Measurements from ENCODE around the gene PRXL2B.
"Not testable (repeated sequence)": the region's sequence is repeated elsewhere in the genome, so short reads cannot be mapped to it uniquely, and the experiment has no call there.

PRXL2B gene

GRCh38 chr1:2586154-2587070 lies at the start of gene PRXL2B:
Gene PRXL2B (plus strand): TSS chr1:2586777. CDS start chr1:2586886, 109 bp downstream.
- peak; percentile 97 for DNase-seq (ENCODE audit: low read depth)

- no peak for DNase-seq (ENCODE audit: low read depth)
Observed at GRCh38 chr1:2537784-2538115, 48.8 kb upstream of the PRXL2B start.

GRCh38 chr1:2538376-2538775 lies 48.2 kb upstream of the PRXL2B start:
- no peak for DNase-seq (ENCODE audit: low read depth)

- no peak for DNase-seq (ENCODE audit: low read depth)
Observed at GRCh38 chr1:2538872-2539271, 47.7 kb upstream of the PRXL2B start.

- DNase-seq (ENCODE audit: low read depth): no peak
Observed at GRCh38 chr1:2539312-2539907, 47.2 kb upstream of the PRXL2B start.

- DNase-seq (ENCODE audit: low read depth): no peak
Observed at GRCh38 chr1:2540816-2541492, 45.6 kb upstream of the PRXL2B start.

GRCh38 chr1:2541619-2542245 lies 44.8 kb upstream of the PRXL2B start:
- DNase-seq (ENCODE audit: low read depth): no peak

- no peak for DNase-seq (ENCODE audit: low read depth)
Observed at GRCh38 chr1:2542246-2542915, 44.2 kb upstream of the PRXL2B start.

- peak; percentile 45 for DNase-seq (ENCODE audit: low read depth)
Observed at GRCh38 chr1:2543543-2544092, 43.0 kb upstream of the PRXL2B start.

- DNase-seq (ENCODE audit: low read depth): no peak
Observed at GRCh38 chr1:2544093-2544874, 42.3 kb upstream of the PRXL2B start.

GRCh38 chr1:2544875-2545640 lies 41.5 kb upstream of the PRXL2B start:
- no peak for DNase-seq (ENCODE audit: low read depth)

- peak; percentile 80 for DNase-seq (ENCODE audit: low read depth)
Observed at GRCh38 chr1:2545754-2546514, 40.6 kb upstream of the PRXL2B start.

GRCh38 chr1:2546515-2547209 lies 39.9 kb upstream of the PRXL2B start:
- DNase-seq (ENCODE audit: low read depth): peak; percentile 84

- no peak for DNase-seq (ENCODE audit: low read depth)
Observed at GRCh38 chr1:2547210-2548067, 39.1 kb upstream of the PRXL2B start.

- DNase-seq (ENCODE audit: low read depth): peak; percentile 69
Observed at GRCh38 chr1:2548068-2548589, 38.4 kb upstream of the PRXL2B start.

- DNase-seq (ENCODE audit: low read depth): not testable (repeated sequence)
Observed at GRCh38 chr1:2549367-2550029, 37.1 kb upstream of the PRXL2B start.

Measured in ELR (cell line).